Measurements from ENCODE around the gene RAB11FIP4. TPM values are rescaled to one million over a fixed set of nuclear protein-coding genes. Genes with fewer than 3 reads are reported as not detected.

Gene RAB11FIP4
- total and polyA plus RNA-seq, 2 donors (not counting 1 experiment from before 2014, with no cell fraction given), result 17.0 to 70.5 TPM

DNA sequence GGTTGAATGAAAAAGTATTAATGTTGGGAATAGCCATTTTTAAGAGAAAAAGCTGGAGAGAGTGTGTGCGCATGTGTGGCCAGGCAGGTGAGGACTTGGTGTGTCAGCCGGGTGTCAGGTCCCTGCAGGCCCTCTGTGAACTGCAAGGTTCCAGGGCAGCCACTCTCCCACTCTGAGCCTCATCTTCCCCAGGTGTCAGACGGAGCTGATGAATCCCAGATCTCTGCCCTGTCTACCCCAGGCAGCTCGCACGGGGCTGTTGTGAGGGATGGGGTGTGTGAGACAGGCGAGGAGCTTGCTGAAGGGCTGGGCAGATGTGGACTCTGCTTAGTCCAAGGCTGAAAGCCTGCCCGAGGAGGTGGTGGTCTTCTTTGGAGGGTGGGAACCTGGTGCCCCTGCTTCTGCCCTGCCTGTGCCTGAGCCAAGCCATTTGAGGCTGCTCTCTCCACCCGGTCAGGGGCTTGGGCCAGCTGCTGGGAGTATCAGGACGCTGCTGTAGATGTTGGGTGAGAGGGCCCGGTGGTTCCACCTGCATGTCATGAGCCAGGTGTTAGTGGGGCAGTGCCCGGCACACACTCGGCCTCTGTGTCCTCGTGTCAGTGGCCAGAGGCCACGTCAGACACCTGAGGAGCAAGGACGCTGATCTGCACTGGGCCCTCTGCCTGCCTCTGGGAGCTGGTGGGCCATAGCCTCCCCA is 122.4 kb downstream of the RAB11FIP4 start:
- Mint-ChIP-seq H3K4me3 (no peak overlapping the region), H3K4me1 (peaks cover 39% of the 10 kb centered on the region), H3K27me3 (no peaks in the 10 kb centered on the region), H3K9me3 (ENCODE audit: insufficient read depth) (no peaks in the 10 kb centered on the region), H3K27ac (no peak overlapping the region)
- no peaks in the 10 kb centered on the region for H3K9me3 ChIP-seq (ENCODE audit: control extremely low read depth in 1 of 3, control insufficient read depth in 2 of 3, insufficient read depth in 1 of 3, low read length in 2 of 3)
- H3K36me3 ChIP-seq (replicated peaks in 1 of 2; ENCODE audit: control extremely low read depth in 1 of 2, control insufficient read depth in 1 of 2, extremely low read depth in 1 of 2, insufficient read depth in 2 of 2, low read length in 1 of 2), result peaks cover 0 to 38% of the 10 kb centered on the region in 2 experiments
- H3K79me2 ChIP-seq (ENCODE audit: control insufficient read depth, insufficient read depth, low read length), result peaks cover 96% of the 10 kb centered on the region
- H3K27ac ChIP-seq (ENCODE audit: low read length in 2 of 2), result no peak overlapping the region
- no peak overlapping the region for H3K4me3 ChIP-seq (ENCODE audit: control extremely low read depth in 1 of 5, extremely low read depth in 1 of 5, insufficient read depth in 1 of 5, low read depth in 2 of 5, low read length in 4 of 5)
- H3K9ac ChIP-seq (ENCODE audit: low read length), result no peak overlapping the region
- intact Hi-C loops (cut with micrococcal nuclease), result no loop called here
- DNase-seq (no peak), ATAC-seq (ENCODE audit: low read depth) (no peak)
- no peak overlapping the region for H3K4me2 ChIP-seq (replicated peaks; ENCODE audit: low read depth, low read length, poor library complexity, severe bottlenecking)
- no peak overlapping the region for H2AFZ ChIP-seq (ENCODE audit: insufficient read depth, low read depth, low read length, poor library complexity, severe bottlenecking)
- ChIA-PET POLR2A (no interaction called here), CTCF (interaction anchor here (1.4 to 22.3 kb wide), 4 partner anchors 12 to 77 kb away, joined by 3 to 460 read pairs (median 12); no protein-coding TSS in a partner anchor)
- H3K4me1 ChIP-seq (ENCODE audit: control insufficient read depth in 2 of 2, insufficient read depth in 2 of 2, low read length in 2 of 2), result peaks cover 31 to 42% of the 10 kb centered on the region in 2 donors
- H3K27me3 ChIP-seq (replicated peaks in 1 of 4; ENCODE audit: control extremely low read depth in 1 of 4, control insufficient read depth in 3 of 4, insufficient read depth in 4 of 4, low read length in 3 of 4), result no peaks in the 10 kb centered on the region
- H4K20me1 ChIP-seq (ENCODE audit: control insufficient read depth, insufficient read depth, low read length, poor library complexity, severe bottlenecking), result peaks cover 68% of the 10 kb centered on the region
- 96% methylated on average over 13 of the region's 15 CpGs for WGBS (ENCODE audit: insufficient coverage)
- TF ChIP-seq, protein P1, sequence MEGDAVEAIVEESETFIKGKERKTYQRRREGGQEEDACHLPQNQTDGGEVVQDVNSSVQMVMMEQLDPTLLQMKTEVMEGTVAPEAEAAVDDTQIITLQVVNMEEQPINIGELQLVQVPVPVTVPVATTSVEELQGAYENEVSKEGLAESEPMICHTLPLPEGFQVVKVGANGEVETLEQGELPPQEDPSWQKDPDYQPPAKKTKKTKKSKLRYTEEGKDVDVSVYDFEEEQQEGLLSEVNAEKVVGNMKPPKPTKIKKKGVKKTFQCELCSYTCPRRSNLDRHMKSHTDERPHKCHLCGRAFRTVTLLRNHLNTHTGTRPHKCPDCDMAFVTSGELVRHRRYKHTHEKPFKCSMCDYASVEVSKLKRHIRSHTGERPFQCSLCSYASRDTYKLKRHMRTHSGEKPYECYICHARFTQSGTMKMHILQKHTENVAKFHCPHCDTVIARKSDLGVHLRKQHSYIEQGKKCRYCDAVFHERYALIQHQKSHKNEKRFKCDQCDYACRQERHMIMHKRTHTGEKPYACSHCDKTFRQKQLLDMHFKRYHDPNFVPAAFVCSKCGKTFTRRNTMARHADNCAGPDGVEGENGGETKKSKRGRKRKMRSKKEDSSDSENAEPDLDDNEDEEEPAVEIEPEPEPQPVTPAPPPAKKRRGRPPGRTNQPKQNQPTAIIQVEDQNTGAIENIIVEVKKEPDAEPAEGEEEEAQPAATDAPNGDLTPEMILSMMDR (IDR thresholded peaks at IDR 0.05), result no peak
- TF ChIP-seq EZH2 (IDR thresholded peaks at IDR 0.05; ENCODE audit: borderline replicate concordance, insufficient read depth, low read depth, low read length, poor library complexity, severe bottlenecking), result no peak

DNA sequence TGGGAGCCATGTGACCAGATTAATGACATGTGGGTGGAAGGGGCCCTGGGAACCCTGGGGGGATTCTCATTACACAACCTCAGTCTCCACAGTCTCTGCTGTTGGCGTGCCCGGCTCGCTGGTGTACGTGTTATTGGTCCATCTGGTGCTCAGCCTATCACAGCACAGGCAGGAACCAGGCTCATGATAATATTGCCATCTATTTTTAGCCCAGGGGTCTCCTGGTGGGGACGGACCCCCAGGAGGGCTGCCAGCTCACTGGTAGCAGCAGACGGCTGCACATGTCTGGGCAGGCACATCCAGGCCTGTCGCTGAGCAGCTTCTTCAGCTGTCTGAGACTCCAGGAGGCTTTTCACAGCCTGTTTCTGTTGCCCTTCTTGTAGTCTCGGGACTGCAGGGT is 123.8 kb downstream of the RAB11FIP4 start:
- ChIA-PET CTCF (interaction anchor here (3.2 to 22.3 kb wide), 2 partner anchors 11 to 76 kb away, joined by 21 to 460 read pairs; no protein-coding TSS in a partner anchor), POLR2A (interaction anchor here (0.6 kb wide), 1 partner anchor 320 kb away, joined by 4 read pairs; no protein-coding TSS in a partner anchor)
- Histone ChIP-seq H3K36me3 (replicated peaks in 1 of 2; ENCODE audit: control extremely low read depth in 1 of 2, control insufficient read depth in 1 of 2, extremely low read depth in 1 of 2, insufficient read depth in 2 of 2, low read length in 1 of 2) (peaks cover 0 to 38% of the 10 kb centered on the region in 2 experiments), H3K4me2 (replicated peaks; ENCODE audit: low read depth, low read length, poor library complexity, severe bottlenecking) (no peak overlapping the region), H4K20me1 (ENCODE audit: control insufficient read depth, insufficient read depth, low read length, poor library complexity, severe bottlenecking) (peaks cover 63% of the 10 kb centered on the region), H2AFZ (ENCODE audit: insufficient read depth, low read depth, low read length, poor library complexity, severe bottlenecking) (no peak overlapping the region), H3K4me3 (ENCODE audit: control extremely low read depth in 1 of 5, extremely low read depth in 1 of 5, insufficient read depth in 1 of 5, low read depth in 2 of 5, low read length in 4 of 5) (no peak overlapping the region), H3K27me3 (replicated peaks in 1 of 4; ENCODE audit: control extremely low read depth in 1 of 4, control insufficient read depth in 3 of 4, insufficient read depth in 4 of 4, low read length in 3 of 4) (no peaks in the 10 kb centered on the region), H3K9ac (ENCODE audit: low read length) (no peak overlapping the region), H3K79me2 (ENCODE audit: control insufficient read depth, insufficient read depth, low read length) (peaks cover 93% of the 10 kb centered on the region), H3K9me3 (ENCODE audit: control extremely low read depth in 1 of 3, control insufficient read depth in 2 of 3, insufficient read depth in 1 of 3, low read length in 2 of 3) (no peaks in the 10 kb centered on the region), H3K27ac (ENCODE audit: low read length in 2 of 2) (no peak overlapping the region), H3K4me1 (ENCODE audit: control insufficient read depth in 2 of 2, insufficient read depth in 2 of 2, low read length in 2 of 2) (peaks cover 17 to 28% of the 10 kb centered on the region in 2 donors)
- no peak overlapping the region for H3K4me3 Mint-ChIP-seq
- TF ChIP-seq, protein P1 (IDR thresholded peaks at IDR 0.05), result no peak
- TF ChIP-seq EZH2 (IDR thresholded peaks at IDR 0.05; ENCODE audit: borderline replicate concordance, insufficient read depth, low read depth, low read length, poor library complexity, severe bottlenecking), result no peak
- no peak for ATAC-seq (ENCODE audit: low read depth)
- H3K9me3 Mint-ChIP-seq (ENCODE audit: insufficient read depth), result no peaks in the 10 kb centered on the region
- intact Hi-C loops (cut with micrococcal nuclease), result no loop called here
- peaks cover 26% of the 10 kb centered on the region for H3K4me1 Mint-ChIP-seq
- no peaks in the 10 kb centered on the region for H3K27me3 Mint-ChIP-seq
- no peak for DNase-seq
- WGBS (ENCODE audit: insufficient coverage), result 97% methylated on average over 7 of the region's 8 CpGs
- H3K27ac Mint-ChIP-seq, result peak overlapping the region; percentile 70
